NCI-H345 treated with DMSO at 0.1 percent for 48 hours (cell line): ENCODE results near the gene PATJ.
"Not testable (repeated sequence)": the region's sequence is repeated elsewhere in the genome, so short reads cannot be mapped to it uniquely, and the experiment has no call there.

Source experiments
- DNase-seq: peaks from one replicate; lab custom pipeline; 2025; ENCODE audit not compliant: unreplicated experiment; lab: John Stamatoyannopoulos, UW

PATJ gene

GRCh38 chr1:61875198-61875597, 132.9 kb downstream of the PATJ start:
- no peak for DNase-seq

DNA sequence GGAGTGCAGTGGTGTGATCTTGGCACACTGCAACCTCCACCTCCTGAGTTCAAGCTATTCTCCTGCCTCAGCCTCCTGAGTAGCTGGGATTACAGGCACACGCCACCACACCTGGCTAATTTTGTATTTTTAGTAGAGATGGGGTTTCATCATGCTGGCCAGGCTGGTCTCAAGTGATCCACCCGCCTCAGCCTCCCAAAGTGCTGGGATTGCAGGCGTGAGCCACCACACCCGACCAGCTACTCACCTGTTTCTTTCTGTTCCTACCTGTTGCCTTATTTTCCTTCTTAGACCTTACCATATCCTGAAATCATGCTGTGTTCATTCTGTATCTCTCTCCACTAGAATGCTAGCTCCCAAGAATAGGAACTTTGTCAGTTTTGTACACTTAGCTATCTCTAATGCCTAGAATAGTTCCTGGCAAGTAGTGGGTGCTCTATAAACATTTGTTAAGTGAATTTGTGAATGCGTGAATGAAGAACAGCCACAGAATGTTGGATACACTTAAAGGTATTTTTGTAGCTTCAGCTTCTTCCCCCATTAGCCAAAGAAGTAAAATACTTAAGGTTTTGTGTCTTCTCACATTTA, 137.7 kb downstream of the PATJ start:
- DNase-seq: not testable (repeated sequence)

- DNase-seq: peak; percentile 91
Observed at GRCh38 chr1:61887076-61887867, 145.0 kb downstream of the PATJ start.

GRCh38 chr1:61887931-61888564, 145.8 kb downstream of the PATJ start:
- DNase-seq: no peak

GRCh38 chr1:61888808-61889207, 146.5 kb downstream of the PATJ start:
- no peak for DNase-seq

DNA sequence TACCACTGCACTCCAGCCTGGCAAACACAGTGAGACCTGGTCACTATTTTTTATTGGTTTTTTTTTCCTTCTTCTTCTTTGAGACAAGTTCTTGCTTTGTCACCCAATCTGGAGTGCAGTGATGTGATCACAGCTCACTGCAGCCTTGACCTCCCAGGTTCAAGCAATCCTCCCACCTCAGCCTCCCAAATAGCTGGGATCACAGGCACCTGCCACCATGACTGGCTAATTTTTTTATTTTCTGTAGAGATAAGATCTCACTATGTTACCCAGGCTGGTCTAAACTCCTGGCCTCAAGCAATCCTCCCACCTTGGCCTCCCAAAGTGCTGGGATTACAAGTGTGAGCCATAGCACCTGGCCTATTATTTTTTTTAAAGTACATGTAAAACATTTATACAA, 148.2 kb downstream of the PATJ start:
- not testable (repeated sequence) for DNase-seq

- DNase-seq: no peak
Observed at GRCh38 chr1:61892977-61893376, 150.7 kb downstream of the PATJ start.

DNA sequence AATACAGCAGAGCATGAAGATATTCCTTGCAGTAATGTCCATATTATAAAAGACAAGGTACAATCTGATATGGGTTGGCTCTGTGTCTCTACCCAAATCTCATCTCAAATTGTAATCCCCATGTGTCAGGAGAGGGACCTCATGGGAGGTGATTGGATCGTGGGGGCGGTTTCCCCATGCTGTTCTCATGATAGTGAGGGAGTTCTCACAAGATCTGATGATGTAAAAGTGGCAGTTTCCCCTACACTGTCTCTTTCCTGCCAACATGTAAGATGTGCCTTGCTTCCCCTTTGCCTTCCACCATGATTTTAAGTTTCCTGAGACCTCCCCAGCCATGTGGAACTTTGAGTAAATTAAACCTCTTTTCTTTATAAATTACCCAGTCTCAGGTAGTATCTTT, 152.0 kb downstream of the PATJ start:
- DNase-seq: not testable (repeated sequence)

DNA sequence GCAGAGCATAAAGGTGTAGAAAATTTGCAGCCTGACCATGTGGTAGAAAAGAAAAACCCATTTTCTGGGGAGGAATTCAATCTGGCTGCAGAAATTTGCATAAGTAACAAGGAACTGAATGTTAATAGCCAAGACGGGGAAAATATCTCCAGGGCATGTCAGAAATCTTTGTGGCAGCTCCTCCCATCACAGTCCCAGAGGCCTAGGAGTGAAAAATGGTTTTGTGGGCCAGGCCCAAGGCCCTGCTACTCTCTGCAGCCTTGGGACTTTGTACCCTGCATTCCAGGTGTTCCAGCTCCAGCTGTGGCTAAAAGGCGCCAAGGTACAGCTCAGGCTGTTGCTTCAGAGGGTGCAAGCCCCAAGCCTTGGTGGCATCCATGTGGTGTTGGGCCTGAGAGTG, 152.9 kb downstream of the PATJ start:
- no peak for DNase-seq

DNA sequence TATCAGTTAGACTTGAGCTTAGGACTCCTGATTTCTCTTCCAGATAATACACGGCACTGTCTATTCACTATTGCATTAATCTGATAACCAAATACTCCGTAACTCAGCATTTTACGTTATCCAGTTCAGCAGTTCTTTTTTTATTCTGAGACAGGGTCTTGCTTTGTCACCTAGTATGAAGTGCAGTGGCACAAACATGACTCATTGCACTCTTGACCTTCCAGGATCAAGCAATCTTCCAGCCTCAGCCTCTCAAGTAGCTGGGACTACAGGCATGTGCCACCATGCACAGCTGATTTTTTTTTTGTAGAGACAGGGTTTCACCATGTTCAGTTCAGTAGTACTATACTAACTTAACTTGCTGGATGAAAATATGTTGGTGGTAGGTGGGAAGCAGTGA, 156.4 kb downstream of the PATJ start:
- no peak for DNase-seq

GRCh38 chr1:61904354-61904753, 162.1 kb downstream of the PATJ start:
- no peak for DNase-seq

- no peak for DNase-seq
Observed at GRCh38 chr1:61907102-61907501, 164.8 kb downstream of the PATJ start.

GRCh38 chr1:61910035-61910434, 167.8 kb downstream of the PATJ start:
- DNase-seq: no peak

GRCh38 chr1:61914823-61915482, 172.7 kb downstream of the PATJ start:
- no peak for DNase-seq

DNA sequence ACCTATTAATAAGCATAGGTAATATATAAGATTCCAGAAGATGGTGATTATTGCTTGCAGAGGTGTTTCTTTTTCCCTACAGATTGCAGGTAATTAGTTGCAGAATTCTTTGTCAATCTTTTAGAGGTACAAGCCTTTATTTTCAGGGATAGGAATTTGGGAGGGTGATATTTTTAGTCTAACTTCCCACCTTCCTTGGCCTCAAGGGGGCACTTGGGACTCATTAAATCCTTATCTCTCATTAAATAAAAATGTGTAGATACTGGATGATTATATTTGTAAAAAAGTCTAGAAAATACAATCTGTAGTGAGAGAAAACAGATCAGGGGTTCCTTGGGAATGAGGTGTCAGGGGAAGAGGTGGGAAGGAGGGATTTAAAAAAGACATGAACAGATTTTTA, 179.2 kb downstream of the PATJ start:
- DNase-seq: no peak

GRCh38 chr1:61922950-61923480, 180.7 kb downstream of the PATJ start:
- DNase-seq: no peak

DNA sequence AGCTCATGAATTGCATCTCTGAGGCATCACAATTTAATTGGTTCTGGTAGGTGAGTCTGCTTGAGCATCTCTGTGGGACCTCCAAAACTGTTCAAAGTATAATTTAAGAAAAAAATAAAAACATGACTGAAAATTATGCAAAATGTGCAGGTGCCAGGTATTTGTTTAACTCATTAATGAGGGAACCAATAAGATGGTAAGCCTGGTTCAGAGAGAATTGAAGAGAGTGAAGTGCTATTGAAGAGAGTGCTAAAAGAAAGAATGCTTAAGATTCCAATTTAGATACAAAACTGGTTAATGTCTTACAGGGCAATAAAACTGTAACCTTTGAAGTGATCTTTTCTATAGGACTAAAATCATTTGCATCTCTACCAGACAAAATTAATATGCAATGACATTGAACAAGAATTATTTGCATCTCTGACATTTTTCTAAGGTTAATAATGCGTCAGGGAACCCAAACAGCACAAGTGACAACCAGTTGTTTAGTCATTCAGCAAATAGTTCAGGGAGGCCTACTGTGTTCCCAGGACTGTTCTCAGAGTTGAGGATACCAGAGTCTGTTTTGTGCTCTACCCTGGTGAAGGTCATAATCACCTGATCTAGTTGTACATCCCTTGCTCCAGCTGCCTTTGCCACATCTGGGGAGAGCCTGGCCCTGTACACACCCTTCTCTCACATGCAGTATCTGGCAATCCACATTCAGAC, 183.5 kb downstream of the PATJ start:
- no peak for DNase-seq

DNA sequence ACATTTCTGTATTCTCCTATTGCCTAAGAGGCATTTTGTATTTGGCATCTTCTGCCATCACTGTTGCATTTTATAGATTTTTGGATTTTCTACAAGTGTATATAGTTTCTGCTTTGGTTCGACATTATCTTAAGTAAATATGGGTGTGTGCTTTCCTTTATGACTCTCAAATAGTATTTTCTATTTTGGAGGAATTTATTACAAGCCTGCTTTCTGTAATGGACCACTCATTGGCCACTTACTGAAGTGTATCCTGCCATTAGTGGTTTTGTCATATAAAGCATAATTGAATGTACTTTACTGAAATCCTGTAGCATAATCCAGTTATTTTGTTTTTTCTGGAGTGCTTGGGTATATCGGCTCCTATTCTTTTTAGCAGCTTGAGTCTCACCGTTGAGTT, 184.3 kb downstream of the PATJ start:
- no peak for DNase-seq

GRCh38 chr1:61930116-61930645, 187.9 kb downstream of the PATJ start:
- no peak for DNase-seq

GRCh38 chr1:61931587-61932279, 189.5 kb downstream of the PATJ start:
- DNase-seq: no peak
